GM12878 (cell line): Measurements from ENCODE around the gene COX6A1. TPM values are rescaled to one million over a fixed set of nuclear protein-coding genes. Genes with fewer than 3 reads are reported as not detected.
A peak's percentile ranks its signal among the peaks of the same experiment; 100 is the strongest.

Experiments
- CREB1 ChIP-seq: IDR thresholded peaks from 2 replicates; pipeline ENCODE4 v1.6.1; 2012; ENCODE audit warnings: low read depth, mild to moderate bottlenecking, inconsistent platforms
- GABPA ChIP-seq: IDR thresholded peaks from 2 replicates; pipeline ENCODE4 v1.6.1; 2014; ENCODE audit warnings: antibody characterized with exemption, low read depth, mild to moderate bottlenecking, inconsistent platforms
- MTA3 ChIP-seq: IDR thresholded peaks from 2 replicates; pipeline ENCODE4 v1.6.1; 2012; ENCODE audit warnings: low read length, inconsistent platforms, borderline replicate concordance
- NBN ChIP-seq: fragments of 450-650 bp; IDR thresholded peaks from 2 replicates; pipeline ENCODE4 v1.6.1; 2016
- POLR2A ChIP-seq: IDR thresholded peaks from 2 replicates; pipeline ENCODE4 v1.6.1; 2011; ENCODE audit warnings: low read depth, mild to moderate bottlenecking, low read length
- RB1 ChIP-seq: fragments of 450-650 bp; formaldehyde crosslinking; IDR thresholded peaks from 2 replicates; pipeline ENCODE4 v1.6.1; 2017; ENCODE audit warnings: mild to moderate bottlenecking, borderline replicate concordance
- SREBF2 ChIP-seq: IDR thresholded peaks from 2 replicates; pipeline ENCODE4 v1.6.1; 2012; ENCODE audit warnings: mild to moderate bottlenecking, low read length
- TAF1 ChIP-seq: IDR thresholded peaks from 2 replicates; pipeline ENCODE4 v1.6.1; 2011; ENCODE audit warnings: mild to moderate bottlenecking, low read depth, low read length, borderline replicate concordance
- polyA plus RNA-seq, 11 experiments: library from polyadenylated mRNA; depleted of rRNA in 4 of 11; unstranded in 6 of 11; stranded (reverse) in 5 of 11; fragments of >200 nt; fragmentation: Nextera tagmentation in 4 of 11; fragmentation: Illumina TruSeq in 1 of 11; extraction: Ambion mirVana in 4 of 11; extraction: Trizol in 1 of 11; gene quantifications; 1 replicate in 1 of 11; 2 replicates in 10 of 11; pipeline versions ENCODE4 v1.2.1 to v1.2.3, GENCODE V29; 2011 to 2016; ENCODE audit warnings: inconsistent platforms in 2 of 11, missing spikeins in 2 of 11, low read depth in 1 of 11
- total RNA-seq, 4 experiments: library from RNA; depleted of rRNA in 3 of 4; stranded (reverse); fragments of >200 nt in 3 of 4; fragmentation: Illumina TruSeq in 1 of 4; extraction: Trizol in 1 of 4; gene quantifications; 2 replicates each; pipeline versions ENCODE4 v1.2.1 to v1.2.3, GENCODE V29; 2013 to 2021
- TF ChIP-seq, protein P1 (sequence below): fragments of 450-650 bp; IDR thresholded peaks from 2 replicates; pipeline ENCODE4 v1.6.1; 2016; ENCODE audit warnings: mild to moderate bottlenecking, moderate library complexity, borderline replicate concordance
- TF ChIP-seq, protein P2 (sequence below): fragments of 450-650 bp; IDR thresholded peaks from 2 replicates; pipeline ENCODE4 v1.6.1; 2017; ENCODE audit warnings: low read depth, mild to moderate bottlenecking, moderate library complexity

COX6A1 gene
- total and polyA plus RNA-seq, 10 of the 15 experiments (the other 5 are each of a cell fraction or from before 2014, with no cell fraction given), result 408 to 2,723 (median 1,019) TPM

DNA sequence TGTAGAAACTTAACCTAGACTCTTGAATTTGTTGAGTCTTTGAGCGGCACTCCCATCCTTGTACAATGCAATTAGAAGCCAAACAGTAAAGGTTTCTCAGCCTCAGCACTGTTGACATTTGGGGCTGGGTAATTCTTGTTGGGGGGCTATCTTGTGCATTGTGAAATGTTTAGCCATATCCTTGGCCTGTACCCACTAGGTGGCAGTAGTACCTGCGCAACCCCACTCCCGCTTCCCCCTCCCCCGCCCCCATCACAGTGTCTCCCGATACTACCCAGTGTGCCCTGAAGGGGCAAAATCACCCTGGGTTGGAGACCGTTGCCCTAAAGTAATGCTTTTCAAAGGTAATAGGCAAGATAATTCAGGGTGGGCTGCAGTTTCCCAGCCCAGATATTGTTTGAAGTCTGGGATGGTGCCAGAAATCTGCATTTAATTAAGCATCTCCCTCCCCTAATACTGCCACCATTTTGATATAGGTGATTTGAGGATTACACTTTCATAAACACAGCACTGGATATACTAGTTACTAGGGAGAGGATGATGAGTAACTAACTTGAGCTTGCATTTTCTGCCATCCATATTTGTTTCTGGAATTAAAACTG lies 1.8 kb downstream of the COX6A1 start (continued):
- TF ChIP-seq, protein P1, sequence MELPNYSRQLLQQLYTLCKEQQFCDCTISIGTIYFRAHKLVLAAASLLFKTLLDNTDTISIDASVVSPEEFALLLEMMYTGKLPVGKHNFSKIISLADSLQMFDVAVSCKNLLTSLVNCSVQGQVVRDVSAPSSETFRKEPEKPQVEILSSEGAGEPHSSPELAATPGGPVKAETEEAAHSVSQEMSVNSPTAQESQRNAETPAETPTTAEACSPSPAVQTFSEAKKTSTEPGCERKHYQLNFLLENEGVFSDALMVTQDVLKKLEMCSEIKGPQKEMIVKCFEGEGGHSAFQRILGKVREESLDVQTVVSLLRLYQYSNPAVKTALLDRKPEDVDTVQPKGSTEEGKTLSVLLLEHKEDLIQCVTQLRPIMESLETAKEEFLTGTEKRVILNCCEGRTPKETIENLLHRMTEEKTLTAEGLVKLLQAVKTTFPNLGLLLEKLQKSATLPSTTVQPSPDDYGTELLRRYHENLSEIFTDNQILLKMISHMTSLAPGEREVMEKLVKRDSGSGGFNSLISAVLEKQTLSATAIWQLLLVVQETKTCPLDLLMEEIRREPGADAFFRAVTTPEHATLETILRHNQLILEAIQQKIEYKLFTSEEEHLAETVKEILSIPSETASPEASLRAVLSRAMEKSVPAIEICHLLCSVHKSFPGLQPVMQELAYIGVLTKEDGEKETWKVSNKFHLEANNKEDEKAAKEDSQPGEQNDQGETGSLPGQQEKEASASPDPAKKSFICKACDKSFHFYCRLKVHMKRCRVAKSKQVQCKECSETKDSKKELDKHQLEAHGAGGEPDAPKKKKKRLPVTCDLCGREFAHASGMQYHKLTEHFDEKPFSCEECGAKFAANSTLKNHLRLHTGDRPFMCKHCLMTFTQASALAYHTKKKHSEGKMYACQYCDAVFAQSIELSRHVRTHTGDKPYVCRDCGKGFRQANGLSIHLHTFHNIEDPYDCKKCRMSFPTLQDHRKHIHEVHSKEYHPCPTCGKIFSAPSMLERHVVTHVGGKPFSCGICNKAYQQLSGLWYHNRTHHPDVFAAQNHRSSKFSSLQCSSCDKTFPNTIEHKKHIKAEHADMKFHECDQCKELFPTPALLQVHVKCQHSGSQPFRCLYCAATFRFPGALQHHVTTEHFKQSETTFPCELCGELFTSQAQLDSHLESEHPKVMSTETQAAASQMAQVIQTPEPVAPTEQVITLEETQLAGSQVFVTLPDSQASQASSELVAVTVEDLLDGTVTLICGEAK, result no peak
- TF ChIP-seq TAF1 (no peak), GABPA (no peak), POLR2A (no peak), MTA3 (0 out of 2 replicates have a peak, but pooled peaks have one; percentile 54), CREB1 (no peak), RB1 (no peak), SREBF2 (no peak), NBN (0 out of 2 replicates have a peak, but pooled peaks have one; percentile 17)
- TF ChIP-seq, protein P2, sequence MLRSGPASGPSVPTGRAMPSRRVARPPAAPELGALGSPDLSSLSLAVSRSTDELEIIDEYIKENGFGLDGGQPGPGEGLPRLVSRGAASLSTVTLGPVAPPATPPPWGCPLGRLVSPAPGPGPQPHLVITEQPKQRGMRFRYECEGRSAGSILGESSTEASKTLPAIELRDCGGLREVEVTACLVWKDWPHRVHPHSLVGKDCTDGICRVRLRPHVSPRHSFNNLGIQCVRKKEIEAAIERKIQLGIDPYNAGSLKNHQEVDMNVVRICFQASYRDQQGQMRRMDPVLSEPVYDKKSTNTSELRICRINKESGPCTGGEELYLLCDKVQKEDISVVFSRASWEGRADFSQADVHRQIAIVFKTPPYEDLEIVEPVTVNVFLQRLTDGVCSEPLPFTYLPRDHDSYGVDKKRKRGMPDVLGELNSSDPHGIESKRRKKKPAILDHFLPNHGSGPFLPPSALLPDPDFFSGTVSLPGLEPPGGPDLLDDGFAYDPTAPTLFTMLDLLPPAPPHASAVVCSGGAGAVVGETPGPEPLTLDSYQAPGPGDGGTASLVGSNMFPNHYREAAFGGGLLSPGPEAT, result 0 out of 2 replicates have a peak, but pooled peaks have one; percentile 6
